ENCODE results near the gene SEBOX. TPM values are rescaled to one million over a fixed set of nuclear protein-coding genes. Genes with fewer than 3 reads are reported as not detected.
A peak's percentile ranks its signal among the peaks of the same experiment; 100 is the strongest.

SEBOX gene
- total and polyA plus RNA-seq, 4 donors = not detected

DNA sequence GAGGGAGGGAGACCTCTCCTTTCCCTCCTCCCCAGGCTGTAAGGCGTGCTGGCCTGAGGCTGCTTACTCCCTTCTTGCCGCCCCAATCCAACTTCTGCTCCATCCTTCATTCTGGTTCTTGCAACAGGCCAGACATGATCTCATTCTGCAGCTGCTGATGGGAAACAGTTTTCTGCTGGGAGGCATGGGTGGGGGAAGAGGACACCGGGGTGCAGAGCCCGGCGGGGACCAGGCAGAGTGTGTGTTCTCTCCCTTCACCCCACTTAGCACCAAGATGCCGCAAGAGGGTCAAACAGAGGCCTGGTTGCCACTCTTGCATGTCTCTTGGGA is 7.9 kb upstream of the SEBOX start:
- Histone ChIP-seq H3K27ac (ENCODE audit: low read depth in 1 of 2, low read length in 1 of 2) (no peak overlapping the region), H3K9ac (ENCODE audit: insufficient read depth in 1 of 2, low read length in 2 of 2) (no peak overlapping the region), H3K36me3 (ENCODE audit: control insufficient read depth in 4 of 4, insufficient read depth in 4 of 4, low read length in 4 of 4) (no peaks in the 10 kb centered on the region), H3K4me3 (no peak overlapping the region), H3K9me3 (ENCODE audit: control insufficient read depth in 4 of 4, insufficient read depth in 3 of 4, low read length in 3 of 4) (no peaks in the 10 kb centered on the region), H3K4me1 (ENCODE audit: control insufficient read depth in 5 of 5, insufficient read depth in 5 of 5, low read length in 5 of 5) (peaks cover 0 to 21% (median 10%) of the 10 kb centered on the region in 5 donors), H3K27me3 (ENCODE audit: control insufficient read depth in 3 of 3, insufficient read depth in 3 of 3, low read length in 2 of 3) (no peaks in the 10 kb centered on the region)
- 90% methylated on average over 6 of the region's 6 CpGs for WGBS, 2 donors
- DNase-seq = no peak
- no peak for ATAC-seq (ENCODE audit: insufficient read depth, low FRiP score)
- TF ChIP-seq, protein P1, sequence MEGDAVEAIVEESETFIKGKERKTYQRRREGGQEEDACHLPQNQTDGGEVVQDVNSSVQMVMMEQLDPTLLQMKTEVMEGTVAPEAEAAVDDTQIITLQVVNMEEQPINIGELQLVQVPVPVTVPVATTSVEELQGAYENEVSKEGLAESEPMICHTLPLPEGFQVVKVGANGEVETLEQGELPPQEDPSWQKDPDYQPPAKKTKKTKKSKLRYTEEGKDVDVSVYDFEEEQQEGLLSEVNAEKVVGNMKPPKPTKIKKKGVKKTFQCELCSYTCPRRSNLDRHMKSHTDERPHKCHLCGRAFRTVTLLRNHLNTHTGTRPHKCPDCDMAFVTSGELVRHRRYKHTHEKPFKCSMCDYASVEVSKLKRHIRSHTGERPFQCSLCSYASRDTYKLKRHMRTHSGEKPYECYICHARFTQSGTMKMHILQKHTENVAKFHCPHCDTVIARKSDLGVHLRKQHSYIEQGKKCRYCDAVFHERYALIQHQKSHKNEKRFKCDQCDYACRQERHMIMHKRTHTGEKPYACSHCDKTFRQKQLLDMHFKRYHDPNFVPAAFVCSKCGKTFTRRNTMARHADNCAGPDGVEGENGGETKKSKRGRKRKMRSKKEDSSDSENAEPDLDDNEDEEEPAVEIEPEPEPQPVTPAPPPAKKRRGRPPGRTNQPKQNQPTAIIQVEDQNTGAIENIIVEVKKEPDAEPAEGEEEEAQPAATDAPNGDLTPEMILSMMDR (IDR thresholded peaks at IDR 0.05; ENCODE audit: control extremely low read depth, extremely low read depth) = no peak

DNA sequence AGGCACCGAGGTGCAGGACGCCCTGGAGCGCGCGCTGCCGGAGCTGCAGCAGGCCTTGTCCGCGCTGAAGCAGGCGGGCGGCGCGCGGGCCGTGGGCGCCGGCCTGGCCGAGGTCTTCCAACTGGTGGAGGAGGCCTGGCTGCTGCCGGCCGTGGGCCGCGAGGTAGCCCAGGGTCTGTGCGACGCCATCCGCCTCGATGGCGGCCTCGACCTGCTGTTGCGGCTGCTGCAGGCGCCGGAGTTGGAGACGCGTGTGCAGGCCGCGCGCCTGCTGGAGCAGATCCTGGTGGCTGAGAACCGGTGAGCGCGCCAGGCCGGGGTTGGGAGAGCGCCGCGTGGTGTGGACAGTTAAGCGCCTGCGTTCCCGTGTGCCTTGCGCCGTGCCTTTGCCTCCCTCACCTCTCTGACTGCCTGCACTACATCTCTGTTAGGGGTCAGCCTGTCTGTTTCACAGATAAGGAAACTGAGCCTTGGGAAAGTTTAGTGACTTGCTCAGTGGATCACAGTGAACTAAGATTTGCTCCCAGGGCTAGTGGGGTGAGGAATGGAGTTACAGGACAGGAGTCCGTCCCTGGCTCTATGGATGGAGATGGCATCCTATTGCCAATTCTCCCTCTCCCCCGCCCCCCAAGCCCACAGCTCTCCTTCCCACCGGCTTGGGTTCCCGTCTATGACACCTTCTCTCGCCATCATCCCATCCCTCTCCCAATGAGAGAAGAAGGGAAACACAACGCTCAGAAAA is 7.4 kb upstream of the SEBOX start:
- H3K9ac ChIP-seq (ENCODE audit: insufficient read depth in 1 of 2, low read length in 2 of 2) = no peak overlapping the region

DNA sequence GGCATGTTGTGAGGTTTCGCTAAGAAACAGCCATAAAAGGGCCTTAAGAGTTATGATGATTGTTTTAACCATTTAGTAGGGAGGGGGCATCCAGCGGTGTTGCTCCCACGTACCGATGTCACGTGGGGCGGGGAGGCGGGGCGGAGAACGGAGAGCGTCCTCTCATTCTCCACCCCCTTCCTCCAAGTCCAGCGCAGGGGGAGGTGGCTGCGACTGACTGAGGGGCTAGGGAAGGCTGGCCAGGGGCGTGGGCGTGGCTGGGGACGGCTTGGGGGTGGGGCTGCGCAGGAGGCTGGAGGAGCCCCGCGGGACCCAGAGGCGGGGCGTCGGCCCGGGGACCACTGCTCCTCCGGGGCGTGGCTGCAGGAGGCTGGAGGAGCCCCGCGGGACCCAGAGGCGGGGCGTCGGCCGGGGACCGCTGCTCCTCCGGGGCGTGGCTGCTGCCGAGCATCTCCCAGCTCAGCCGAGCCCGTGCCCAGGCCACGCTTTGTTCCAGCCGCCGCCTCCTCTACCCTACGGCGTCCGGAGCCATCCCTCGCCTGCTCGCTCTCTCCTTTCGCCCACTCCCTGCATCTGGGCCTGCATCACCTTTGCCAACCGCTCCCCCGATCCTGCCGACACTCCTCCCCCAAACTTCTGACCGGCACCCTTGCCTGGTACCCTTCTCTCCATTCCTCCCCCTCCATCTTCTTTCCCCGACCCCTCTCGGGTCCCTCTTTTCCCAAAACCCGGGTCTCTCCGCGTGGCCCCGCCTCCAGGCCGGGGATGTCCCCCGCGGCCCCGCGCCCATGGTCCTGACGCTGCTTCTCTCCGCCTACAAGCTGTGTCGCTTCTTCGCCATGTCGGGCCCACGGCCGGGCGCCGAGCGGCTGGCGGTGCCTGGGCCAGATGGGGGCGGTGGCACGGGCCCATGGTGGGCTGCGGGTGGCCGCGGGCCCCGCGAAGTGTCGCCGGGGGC is 6.5 kb upstream of the SEBOX start, which contains the start of gene SARM1:
TSS of gene SARM1 (plus strand) at position 450 of the 958 bp plus-strand sequence. CDS start at position 789, 339 bp downstream.
- Histone ChIP-seq H3K27ac (ENCODE audit: low read depth in 1 of 2, low read length in 1 of 2) (peak within 1 kb of the TSS; percentile 43 to 61), H3K4me3 (peak within 1 kb of the TSS; percentile 58), H3K4me1 (ENCODE audit: control insufficient read depth in 5 of 5, insufficient read depth in 5 of 5, low read length in 5 of 5) (peaks cover 0 to 21% (median 10%) of the 10 kb centered on the region in 5 donors), H3K36me3 (ENCODE audit: control insufficient read depth in 4 of 4, insufficient read depth in 4 of 4, low read length in 4 of 4) (no peaks in the 10 kb centered on the region), H3K9ac (ENCODE audit: insufficient read depth in 1 of 2, low read length in 2 of 2) (peak within 1 kb of the TSS in 1 of 2 donors; percentile 47), H3K27me3 (ENCODE audit: control insufficient read depth in 3 of 3, insufficient read depth in 3 of 3, low read length in 2 of 3) (no peaks in the 10 kb centered on the region), H3K9me3 (ENCODE audit: control insufficient read depth in 4 of 4, insufficient read depth in 3 of 4, low read length in 3 of 4) (no peaks in the 10 kb centered on the region)
- peak; percentile 96 to 97 (median 97) for DNase-seq
- WGBS, 2 donors = 1% methylated on average over 62 to 80 of the region's 80 CpGs
- TF ChIP-seq, protein P1 (IDR thresholded peaks at IDR 0.05; ENCODE audit: control extremely low read depth, extremely low read depth) = no peak
- ATAC-seq (ENCODE audit: insufficient read depth, low FRiP score) = peak; percentile 80

More for the DNA sequence above, 7.4 kb upstream of the SEBOX start:
- peak in 2 of 3 donors; percentile 14 to 18 for DNase-seq
- 10 to 12% methylated on average over 38 to 53 of the region's 53 CpGs for WGBS, 2 donors
- H3K4me3 ChIP-seq = peak overlapping the region; percentile 58
- TF ChIP-seq, protein P1 (IDR thresholded peaks at IDR 0.05; ENCODE audit: control extremely low read depth, extremely low read depth) = no peak
- H3K9me3 ChIP-seq (ENCODE audit: control insufficient read depth in 4 of 4, insufficient read depth in 3 of 4, low read length in 3 of 4) = no peaks in the 10 kb centered on the region
- no peaks in the 10 kb centered on the region for H3K27me3 ChIP-seq (ENCODE audit: control insufficient read depth in 3 of 3, insufficient read depth in 3 of 3, low read length in 2 of 3)
- H3K36me3 ChIP-seq (ENCODE audit: control insufficient read depth in 4 of 4, insufficient read depth in 4 of 4, low read length in 4 of 4) = no peaks in the 10 kb centered on the region
- peaks cover 0 to 21% (median 10%) of the 10 kb centered on the region in 5 donors for H3K4me1 ChIP-seq (ENCODE audit: control insufficient read depth in 5 of 5, insufficient read depth in 5 of 5, low read length in 5 of 5)
- no peak for ATAC-seq (ENCODE audit: insufficient read depth, low FRiP score)
- peak overlapping the region in 1 of 2 donors; percentile 43 for H3K27ac ChIP-seq (ENCODE audit: low read depth in 1 of 2, low read length in 1 of 2)

Measured in lung (tissue), 12 donors.